OCI-LY7 (cell line): ENCODE data around the gene DNAH3. TPM values are rescaled to one million over a fixed set of nuclear protein-coding genes. Genes with fewer than 3 reads are reported as not detected.

Experiments
- BruUV-seq: library from RNA; stranded (reverse); fragments of 400-500 nt; replicated peaks from 2 replicates; lab custom pipeline; 2021; lab: Mats Ljungman, UMichigan
- CTCF ChIA-PET: fragments of 300-600 bp; sonication (Branson Sonifier 250); formaldehyde crosslinking; loops from one replicate; lab custom pipeline; 2022; ENCODE audit warnings: antibody characterized with exemption; ENCODE audit not compliant: unreplicated experiment; lab: Charles Lee
- POLR2A ChIA-PET: fragments of 300-600 bp; sonication (Branson Sonifier 250); formaldehyde crosslinking; loops from one replicate; lab custom pipeline; 2022; ENCODE audit warnings: antibody characterized with exemption; lab: Charles Lee
- DNase-seq: peaks from one replicate; pipeline ENCODE4 v3.0.0-alpha.2; 2015; ENCODE audit warnings: low spot score
- H2AFZ ChIP-seq: fragments of 200-600 bp; sonication (generic), shearing (Covaris generic); 2 replicates; pipeline ENCODE4 v1.6.1; 2014; ENCODE audit warnings: mild to moderate bottlenecking, antibody characterized with exemption, low read length, moderate library complexity
- H3K27ac ChIP-seq: fragments of 200-600 bp; sonication (generic); 2 replicates; pipeline ENCODE4 v1.5.1; 2014; ENCODE audit warnings: mixed run types, low read depth, mild to moderate bottlenecking, moderate library complexity, low read length, inconsistent platforms; ENCODE audit not compliant: poor library complexity, severe bottlenecking
- H3K36me3 ChIP-seq: fragments of 200-600 bp; sonication (generic); 2 replicates; pipeline ENCODE4 v1.6.1; 2014; ENCODE audit warnings: mild to moderate bottlenecking, antibody characterized with exemption, low read length, moderate library complexity, mixed read lengths; ENCODE audit not compliant: insufficient read depth
- H3K4me1 ChIP-seq: fragments of 200-600 bp; sonication (generic); 2 replicates; pipeline ENCODE4 v1.5.1; 2014; ENCODE audit warnings: mild to moderate bottlenecking, low read length; ENCODE audit not compliant: insufficient read depth, poor library complexity, severe bottlenecking
- H3K4me2 ChIP-seq: fragments of 200-600 bp; sonication (generic); 2 replicates; pipeline ENCODE4 v1.6.1; 2014; ENCODE audit warnings: mild to moderate bottlenecking, low read length
- H3K4me3 ChIP-seq: fragments of 200-600 bp; sonication (generic); 2 replicates; pipeline ENCODE4 v1.5.1; 2014; ENCODE audit warnings: mild to moderate bottlenecking, low read depth, low read length; ENCODE audit not compliant: poor library complexity, severe bottlenecking
- H3K79me2 ChIP-seq: fragments of 200-600 bp; sonication (generic); 2 replicates; pipeline ENCODE4 v1.6.1; 2016; ENCODE audit warnings: low read depth, mild to moderate bottlenecking, low read length, moderate library complexity, mixed read lengths; ENCODE audit not compliant: insufficient read depth
- H3K9me2 ChIP-seq: fragments of 200-600 bp; sonication (generic); 2 replicates; pipeline ENCODE4 v1.6.1; 2016; ENCODE audit warnings: mild to moderate bottlenecking, low read length, mixed read lengths; ENCODE audit not compliant: insufficient read depth
- H3K9me3 ChIP-seq: fragments of 200-600 bp; sonication (generic); 2 replicates; pipeline ENCODE4 v1.6.1; 2014; ENCODE audit warnings: mild to moderate bottlenecking, mixed run types, low read length, mixed read lengths
- H4K20me1 ChIP-seq: fragments of 200-600 bp; sonication (generic); 2 replicates; pipeline ENCODE4 v1.6.1; 2014; ENCODE audit warnings: mild to moderate bottlenecking, antibody characterized with exemption, low read length, moderate library complexity, mixed read lengths; ENCODE audit not compliant: insufficient read depth
- CTCF ChIP-seq: fragments of 200-600 bp; sonication (generic); conservative IDR thresholded peaks from 2 replicates; pipeline ENCODE4 v1.5.1; 2014; ENCODE audit warnings: mild to moderate bottlenecking, antibody characterized with exemption, low read length, moderate library complexity, mixed read lengths
- EZH2phosphoT487 ChIP-seq: fragments of 200-600 bp; sonication (generic); IDR thresholded peaks from 2 replicates; pipeline ENCODE4 v1.6.1; 2018; ENCODE audit warnings: low read depth, borderline replicate concordance, mild to moderate bottlenecking, mixed run types, antibody characterized with exemption, low read length, moderate library complexity, mixed read lengths
- intact Hi-C: fragments of 100-400 bp; cut with micrococcal nuclease; formaldehyde crosslinking; loops from one replicate; pipeline ENCODE4 v1.10.0; 2022; ENCODE audit not compliant: unreplicated experiment
- total RNA-seq, 2 experiments: library from RNA; depleted of rRNA in 1 of 2; stranded (reverse); fragments of >200 nt in 1 of 2; shearing (Covaris generic) in 1 of 2; gene quantifications; 2 replicates each; pipeline ENCODE4 v1.2.3, GENCODE V29; 2014 to 2022

DNAH3 gene
- total RNA-seq, 2 experiments from 2014 or later: not detected

GRCh38 chr16:21026846-21027245 lies 123.8 kb downstream of the DNAH3 start:
- no peak overlapping the region for H3K4me2 ChIP-seq
- intact Hi-C loops: no loop called here
- POLR2A ChIA-PET: no interaction called here

GRCh38 chr16:21023509-21024202 lies 127.0 kb downstream of the DNAH3 start:
- no TSS peak for BruUV-seq
- intact Hi-C loops: no loop called here
- no peaks in the 10 kb centered on the region for H3K9me3 ChIP-seq
- H3K79me2 ChIP-seq: no peaks in the 10 kb centered on the region
- H4K20me1 ChIP-seq: no peaks in the 10 kb centered on the region
- TF ChIP-seq EZH2phosphoT487 (no peak), CTCF (no peak)
- H2AFZ ChIP-seq: no peak overlapping the region
- DNase-seq: no peak
- no peaks in the 10 kb centered on the region for H3K36me3 ChIP-seq
- no peaks in the 10 kb centered on the region for H3K9me2 ChIP-seq
- H3K4me1 ChIP-seq: no peaks in the 10 kb centered on the region
- no peak overlapping the region for H3K27ac ChIP-seq
- POLR2A ChIA-PET: interaction anchor here (0.6 kb wide), 1 partner anchor 104 kb away, joined by 3 read pairs; no protein-coding TSS in a partner anchor
- CTCF ChIA-PET: no interaction called here
- H3K4me3 ChIP-seq: no peak overlapping the region
- no peak overlapping the region for H3K4me2 ChIP-seq

More at GRCh38 chr16:21026846-21027245, 123.8 kb downstream of the DNAH3 start:
- no peaks in the 10 kb centered on the region for H3K79me2 ChIP-seq
- no peak for DNase-seq
- H3K36me3 ChIP-seq: no peaks in the 10 kb centered on the region
- TF ChIP-seq EZH2phosphoT487: no peak
- no peak for TF ChIP-seq CTCF
- no peaks in the 10 kb centered on the region for H3K9me2 ChIP-seq
- H4K20me1 ChIP-seq: no peaks in the 10 kb centered on the region
- no peak overlapping the region for H3K4me3 ChIP-seq
- H2AFZ ChIP-seq: no peak overlapping the region
- no peaks in the 10 kb centered on the region for H3K4me1 ChIP-seq
- BruUV-seq: no TSS peak
- no peaks in the 10 kb centered on the region for H3K9me3 ChIP-seq
- CTCF ChIA-PET: no interaction called here
- H3K27ac ChIP-seq: no peak overlapping the region

- H3K27ac ChIP-seq: no peak overlapping the region
- TF ChIP-seq EZH2phosphoT487: no peak
- TF ChIP-seq CTCF: no peak
- no peaks in the 10 kb centered on the region for H3K9me3 ChIP-seq
- POLR2A ChIA-PET: no interaction called here
- no peaks in the 10 kb centered on the region for H3K79me2 ChIP-seq
- BruUV-seq: no TSS peak
- intact Hi-C loops: no loop called here
- CTCF ChIA-PET: no interaction called here
- no peak overlapping the region for H3K4me2 ChIP-seq
- DNase-seq: no peak
- H2AFZ ChIP-seq: no peak overlapping the region
- H3K36me3 ChIP-seq: no peaks in the 10 kb centered on the region
- H4K20me1 ChIP-seq: no peaks in the 10 kb centered on the region
- no peak overlapping the region for H3K4me3 ChIP-seq
- H3K9me2 ChIP-seq: no peaks in the 10 kb centered on the region
- no peaks in the 10 kb centered on the region for H3K4me1 ChIP-seq
Measured at GRCh38 chr16:21021316-21021715, 129.3 kb downstream of the DNAH3 start.
